GM10847 (cell line): ENCODE data around the gene UBE2L3.

Experiments used
- POLR2A ChIP-seq: IDR thresholded peaks from 2 replicates; pipeline ENCODE4 v1.6.1; 2011; ENCODE audit not compliant: insufficient read length; ENCODE audit errors: extremely low read depth

Gene UBE2L3

GRCh38 chr22:21642584-21643448 is 75.3 kb downstream of the UBE2L3 start:
- TF ChIP-seq POLR2A: peak; percentile 26

- no peak for TF ChIP-seq POLR2A
Observed at GRCh38 chr22:21643533-21644357, 76.2 kb downstream of the UBE2L3 start.

GRCh38 chr22:21646608-21647590 is 79.4 kb downstream of the UBE2L3 start:
- TF ChIP-seq POLR2A: no peak

- no peak for TF ChIP-seq POLR2A
Observed at GRCh38 chr22:21650280-21650679, 82.8 kb downstream of the UBE2L3 start.

- TF ChIP-seq POLR2A: no peak
Observed at GRCh38 chr22:21650823-21651520, 83.5 kb downstream of the UBE2L3 start.

GRCh38 chr22:21651521-21652009 is 84.1 kb downstream of the UBE2L3 start:
- TF ChIP-seq POLR2A: no peak

- TF ChIP-seq POLR2A: peak; percentile 61
Observed at GRCh38 chr22:21652010-21652546, 84.6 kb downstream of the UBE2L3 start.

GRCh38 chr22:21652547-21653545 is 85.3 kb downstream of the UBE2L3 start:
- TF ChIP-seq POLR2A: no peak

- TF ChIP-seq POLR2A: no peak
Observed at GRCh38 chr22:21657020-21657359, 89.5 kb downstream of the UBE2L3 start.

- peak; percentile 41 for TF ChIP-seq POLR2A
Observed at GRCh38 chr22:21657360-21658032, 90.0 kb downstream of the UBE2L3 start.

- TF ChIP-seq POLR2A: no peak
Observed at GRCh38 chr22:21659864-21660525, 92.5 kb downstream of the UBE2L3 start.

- no peak for TF ChIP-seq POLR2A
Observed at GRCh38 chr22:21660904-21661303, 93.4 kb downstream of the UBE2L3 start.
